Measurements from ENCODE around the gene BICRAL. TPM values are rescaled to one million over a fixed set of nuclear protein-coding genes. Genes with fewer than 3 reads are reported as not detected.
"Not testable (repeated sequence)": the region's sequence is repeated elsewhere in the genome, so short reads cannot be mapped to it uniquely, and the experiment has no call there.

BICRAL gene
- total RNA-seq, 1 experiment from 2014 or later = 9.7 TPM

DNA sequence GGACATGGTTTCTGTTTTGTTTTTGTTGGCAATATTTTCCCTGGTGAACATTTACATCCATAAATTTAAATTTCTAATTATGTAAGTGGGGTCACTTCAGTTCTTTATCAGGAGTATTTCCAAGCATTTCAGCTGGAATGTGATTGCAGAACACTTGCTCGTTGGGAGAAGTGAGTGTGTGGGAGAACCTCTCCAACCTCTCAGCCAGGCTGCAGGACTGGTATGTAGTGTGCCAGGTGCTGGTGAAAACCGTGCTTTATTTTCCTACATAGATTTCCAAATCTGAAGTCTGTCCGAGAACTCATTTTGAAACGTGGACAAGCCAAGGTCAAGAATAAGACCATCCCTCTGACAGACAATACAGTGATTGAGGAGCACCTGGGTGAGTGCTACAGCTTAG, 103.8 kb downstream of the BICRAL start:
- Mint-ChIP-seq H3K4me1 (peaks cover 12% of the 10 kb centered on the region), H3K27ac (no peak overlapping the region), H3K27me3 (ENCODE audit: low read depth) (no peaks in the 10 kb centered on the region), H3K4me3 (no peak overlapping the region), H3K9me3 (no peaks in the 10 kb centered on the region), H3K36me3 (peaks cover 54% of the 10 kb centered on the region)
- DNase-seq (ENCODE audit: low spot score) = no peak
- ChIA-PET POLR2A (no interaction called here), CTCF (no interaction called here)
- no peak for ATAC-seq
- TF ChIP-seq ZNF416 (CRISPR knock-in tag; IDR thresholded peaks at IDR 0.05) (no peak), NR2C2 (CRISPR knock-in tag; IDR thresholded peaks at IDR 0.05) (no peak), ZBTB21 (CRISPR knock-in tag; IDR thresholded peaks at IDR 0.05; ENCODE audit: borderline replicate concordance) (no peak), CBFB (CRISPR knock-in tag; IDR thresholded peaks at IDR 0.05; ENCODE audit: low read depth) (no peak), JUN (CRISPR knock-in tag; IDR thresholded peaks at IDR 0.05) (no peak), ELF4 (CRISPR knock-in tag; IDR thresholded peaks at IDR 0.05; ENCODE audit: low read depth) (no peak), GABPB1 (CRISPR knock-in tag; IDR thresholded peaks at IDR 0.05) (no peak), RORB (CRISPR knock-in tag; IDR thresholded peaks at IDR 0.05) (no peak), HMGA2 (CRISPR knock-in tag; IDR thresholded peaks at IDR 0.05) (no peak)
- TF ChIP-seq, protein P1, sequence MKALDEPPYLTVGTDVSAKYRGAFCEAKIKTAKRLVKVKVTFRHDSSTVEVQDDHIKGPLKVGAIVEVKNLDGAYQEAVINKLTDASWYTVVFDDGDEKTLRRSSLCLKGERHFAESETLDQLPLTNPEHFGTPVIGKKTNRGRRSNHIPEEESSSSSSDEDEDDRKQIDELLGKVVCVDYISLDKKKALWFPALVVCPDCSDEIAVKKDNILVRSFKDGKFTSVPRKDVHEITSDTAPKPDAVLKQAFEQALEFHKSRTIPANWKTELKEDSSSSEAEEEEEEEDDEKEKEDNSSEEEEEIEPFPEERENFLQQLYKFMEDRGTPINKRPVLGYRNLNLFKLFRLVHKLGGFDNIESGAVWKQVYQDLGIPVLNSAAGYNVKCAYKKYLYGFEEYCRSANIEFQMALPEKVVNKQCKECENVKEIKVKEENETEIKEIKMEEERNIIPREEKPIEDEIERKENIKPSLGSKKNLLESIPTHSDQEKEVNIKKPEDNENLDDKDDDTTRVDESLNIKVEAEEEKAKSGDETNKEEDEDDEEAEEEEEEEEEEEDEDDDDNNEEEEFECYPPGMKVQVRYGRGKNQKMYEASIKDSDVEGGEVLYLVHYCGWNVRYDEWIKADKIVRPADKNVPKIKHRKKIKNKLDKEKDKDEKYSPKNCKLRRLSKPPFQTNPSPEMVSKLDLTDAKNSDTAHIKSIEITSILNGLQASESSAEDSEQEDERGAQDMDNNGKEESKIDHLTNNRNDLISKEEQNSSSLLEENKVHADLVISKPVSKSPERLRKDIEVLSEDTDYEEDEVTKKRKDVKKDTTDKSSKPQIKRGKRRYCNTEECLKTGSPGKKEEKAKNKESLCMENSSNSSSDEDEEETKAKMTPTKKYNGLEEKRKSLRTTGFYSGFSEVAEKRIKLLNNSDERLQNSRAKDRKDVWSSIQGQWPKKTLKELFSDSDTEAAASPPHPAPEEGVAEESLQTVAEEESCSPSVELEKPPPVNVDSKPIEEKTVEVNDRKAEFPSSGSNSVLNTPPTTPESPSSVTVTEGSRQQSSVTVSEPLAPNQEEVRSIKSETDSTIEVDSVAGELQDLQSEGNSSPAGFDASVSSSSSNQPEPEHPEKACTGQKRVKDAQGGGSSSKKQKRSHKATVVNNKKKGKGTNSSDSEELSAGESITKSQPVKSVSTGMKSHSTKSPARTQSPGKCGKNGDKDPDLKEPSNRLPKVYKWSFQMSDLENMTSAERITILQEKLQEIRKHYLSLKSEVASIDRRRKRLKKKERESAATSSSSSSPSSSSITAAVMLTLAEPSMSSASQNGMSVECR (CRISPR knock-in tag; IDR thresholded peaks at IDR 0.05; ENCODE audit: borderline replicate concordance) = no peak
- TF ChIP-seq, protein P2, sequence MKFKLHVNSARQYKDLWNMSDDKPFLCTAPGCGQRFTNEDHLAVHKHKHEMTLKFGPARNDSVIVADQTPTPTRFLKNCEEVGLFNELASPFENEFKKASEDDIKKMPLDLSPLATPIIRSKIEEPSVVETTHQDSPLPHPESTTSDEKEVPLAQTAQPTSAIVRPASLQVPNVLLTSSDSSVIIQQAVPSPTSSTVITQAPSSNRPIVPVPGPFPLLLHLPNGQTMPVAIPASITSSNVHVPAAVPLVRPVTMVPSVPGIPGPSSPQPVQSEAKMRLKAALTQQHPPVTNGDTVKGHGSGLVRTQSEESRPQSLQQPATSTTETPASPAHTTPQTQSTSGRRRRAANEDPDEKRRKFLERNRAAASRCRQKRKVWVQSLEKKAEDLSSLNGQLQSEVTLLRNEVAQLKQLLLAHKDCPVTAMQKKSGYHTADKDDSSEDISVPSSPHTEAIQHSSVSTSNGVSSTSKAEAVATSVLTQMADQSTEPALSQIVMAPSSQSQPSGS (CRISPR knock-in tag; IDR thresholded peaks at IDR 0.05; ENCODE audit: borderline replicate concordance, low read depth) = no peak
- TF ChIP-seq, protein P3, sequence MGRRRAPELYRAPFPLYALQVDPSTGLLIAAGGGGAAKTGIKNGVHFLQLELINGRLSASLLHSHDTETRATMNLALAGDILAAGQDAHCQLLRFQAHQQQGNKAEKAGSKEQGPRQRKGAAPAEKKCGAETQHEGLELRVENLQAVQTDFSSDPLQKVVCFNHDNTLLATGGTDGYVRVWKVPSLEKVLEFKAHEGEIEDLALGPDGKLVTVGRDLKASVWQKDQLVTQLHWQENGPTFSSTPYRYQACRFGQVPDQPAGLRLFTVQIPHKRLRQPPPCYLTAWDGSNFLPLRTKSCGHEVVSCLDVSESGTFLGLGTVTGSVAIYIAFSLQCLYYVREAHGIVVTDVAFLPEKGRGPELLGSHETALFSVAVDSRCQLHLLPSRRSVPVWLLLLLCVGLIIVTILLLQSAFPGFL (CRISPR knock-in tag; IDR thresholded peaks at IDR 0.05; ENCODE audit: borderline replicate concordance) = no peak
- TF ChIP-seq, protein P4, sequence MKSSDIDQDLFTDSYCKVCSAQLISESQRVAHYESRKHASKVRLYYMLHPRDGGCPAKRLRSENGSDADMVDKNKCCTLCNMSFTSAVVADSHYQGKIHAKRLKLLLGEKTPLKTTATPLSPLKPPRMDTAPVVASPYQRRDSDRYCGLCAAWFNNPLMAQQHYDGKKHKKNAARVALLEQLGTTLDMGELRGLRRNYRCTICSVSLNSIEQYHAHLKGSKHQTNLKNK (CRISPR knock-in tag; IDR thresholded peaks at IDR 0.05) = no peak
- TF ChIP-seq, protein P5, sequence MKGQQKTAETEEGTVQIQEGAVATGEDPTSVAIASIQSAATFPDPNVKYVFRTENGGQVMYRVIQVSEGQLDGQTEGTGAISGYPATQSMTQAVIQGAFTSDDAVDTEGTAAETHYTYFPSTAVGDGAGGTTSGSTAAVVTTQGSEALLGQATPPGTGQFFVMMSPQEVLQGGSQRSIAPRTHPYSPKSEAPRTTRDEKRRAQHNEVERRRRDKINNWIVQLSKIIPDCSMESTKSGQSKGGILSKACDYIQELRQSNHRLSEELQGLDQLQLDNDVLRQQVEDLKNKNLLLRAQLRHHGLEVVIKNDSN (CRISPR knock-in tag; IDR thresholded peaks at IDR 0.05) = no peak
- TF ChIP-seq, protein P6, sequence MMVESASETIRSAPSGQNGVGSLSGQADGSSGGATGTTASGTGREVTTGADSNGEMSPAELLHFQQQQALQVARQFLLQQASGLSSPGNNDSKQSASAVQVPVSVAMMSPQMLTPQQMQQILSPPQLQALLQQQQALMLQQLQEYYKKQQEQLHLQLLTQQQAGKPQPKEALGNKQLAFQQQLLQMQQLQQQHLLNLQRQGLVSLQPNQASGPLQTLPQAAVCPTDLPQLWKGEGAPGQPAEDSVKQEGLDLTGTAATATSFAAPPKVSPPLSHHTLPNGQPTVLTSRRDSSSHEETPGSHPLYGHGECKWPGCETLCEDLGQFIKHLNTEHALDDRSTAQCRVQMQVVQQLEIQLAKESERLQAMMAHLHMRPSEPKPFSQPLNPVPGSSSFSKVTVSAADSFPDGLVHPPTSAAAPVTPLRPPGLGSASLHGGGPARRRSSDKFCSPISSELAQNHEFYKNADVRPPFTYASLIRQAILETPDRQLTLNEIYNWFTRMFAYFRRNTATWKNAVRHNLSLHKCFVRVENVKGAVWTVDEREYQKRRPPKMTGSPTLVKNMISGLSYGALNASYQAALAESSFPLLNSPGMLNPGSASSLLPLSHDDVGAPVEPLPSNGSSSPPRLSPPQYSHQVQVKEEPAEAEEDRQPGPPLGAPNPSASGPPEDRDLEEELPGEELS (CRISPR knock-in tag; IDR thresholded peaks at IDR 0.05) = no peak

DNA sequence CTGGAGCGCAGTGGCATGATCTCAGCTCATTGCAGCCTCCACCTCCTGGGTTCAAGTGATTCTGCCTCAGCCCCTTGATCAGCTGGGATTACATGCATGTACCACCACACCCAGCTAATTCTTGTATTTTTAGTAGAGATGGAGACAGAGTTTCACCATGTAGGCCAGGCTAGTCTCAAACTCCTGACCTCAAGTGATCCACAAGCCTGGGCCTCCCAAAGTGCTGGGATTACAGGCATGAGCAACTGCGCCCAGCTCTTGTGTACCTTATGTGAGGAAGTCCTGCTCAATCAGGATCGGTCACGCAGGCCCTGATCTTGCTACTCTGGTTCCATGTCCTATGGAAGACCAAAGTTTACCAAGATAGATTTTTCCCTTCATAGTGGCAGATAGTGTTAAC, 106.3 kb downstream of the BICRAL start:
- POLR2A ChIA-PET; H3K9me3 Mint-ChIP-seq; DNase-seq (ENCODE audit: low spot score); H3K27me3 Mint-ChIP-seq (ENCODE audit: low read depth); ATAC-seq; CTCF ChIA-PET; H3K4me3 Mint-ChIP-seq: not testable (repeated sequence)
- H3K36me3 Mint-ChIP-seq = peaks cover 46% of the 10 kb centered on the region
- peaks cover 13% of the 10 kb centered on the region for H3K4me1 Mint-ChIP-seq
- peak overlapping the region; percentile 60 for H3K27ac Mint-ChIP-seq

Data from WTC11 (cell line).